Upper lobe of right lung (tissue), 1 donor: Measurements from ENCODE around the gene EXT2. TPM values are rescaled to one million over a fixed set of nuclear protein-coding genes. Genes with fewer than 3 reads are reported as not detected.

Source experiments
- ATAC-seq: fragments of 200-7000 bp; cut with Tn5 transposase; one replicate; pipeline ENCODE4 v1.9.1; 2020; ENCODE audit warnings: mild to moderate bottlenecking, moderate library complexity
- DNase-seq: peaks from one replicate; pipeline ENCODE4 v3.0.0-alpha.2; 2020
- H3K27ac ChIP-seq: fragments of 200-600 bp; one replicate; pipeline ENCODE4 v1.8.0; 2022
- H3K27me3 ChIP-seq: fragments of 200-600 bp; one replicate; pipeline ENCODE4 v1.8.0; 2022; ENCODE audit warnings: mild to moderate bottlenecking
- H3K36me3 ChIP-seq: fragments of 200-600 bp; one replicate; pipeline ENCODE4 v1.8.0; 2022
- H3K4me1 ChIP-seq: fragments of 200-600 bp; one replicate; pipeline ENCODE4 v1.8.0; 2022
- H3K4me3 ChIP-seq: fragments of 200-600 bp; one replicate; pipeline ENCODE4 v1.8.0; 2022; ENCODE audit warnings: mild to moderate bottlenecking
- H3K9me3 ChIP-seq: fragments of 200-600 bp; one replicate; pipeline ENCODE4 v1.8.0; 2022
- intact Hi-C: fragments of 100-400 bp; cut with DNase I; formaldehyde crosslinking; loops from one replicate; pipeline ENCODE4 v1.11.0; 2022
- total RNA-seq: library from RNA; stranded (reverse); fragmentation: NEBNext Ultra II Directional; extraction: Animal tissue kit (Norgen Biotek cat#: 25700); gene quantifications from one replicate; pipeline ENCODE4 v1.2.1, GENCODE V29; 2021
- TF ChIP-seq, protein P1 (sequence below): fragments of 200-600 bp; IDR thresholded peaks from one replicate; pipeline ENCODE4 v1.8.0; 2022; ENCODE audit warnings: antibody characterized with exemption
- donor health status: DM: no; HTN: yes; CAD: no; lungs with severe emphysema.

Gene EXT2
- total RNA-seq, 1 donor from 2014 or later: 61.2 TPM

DNA sequence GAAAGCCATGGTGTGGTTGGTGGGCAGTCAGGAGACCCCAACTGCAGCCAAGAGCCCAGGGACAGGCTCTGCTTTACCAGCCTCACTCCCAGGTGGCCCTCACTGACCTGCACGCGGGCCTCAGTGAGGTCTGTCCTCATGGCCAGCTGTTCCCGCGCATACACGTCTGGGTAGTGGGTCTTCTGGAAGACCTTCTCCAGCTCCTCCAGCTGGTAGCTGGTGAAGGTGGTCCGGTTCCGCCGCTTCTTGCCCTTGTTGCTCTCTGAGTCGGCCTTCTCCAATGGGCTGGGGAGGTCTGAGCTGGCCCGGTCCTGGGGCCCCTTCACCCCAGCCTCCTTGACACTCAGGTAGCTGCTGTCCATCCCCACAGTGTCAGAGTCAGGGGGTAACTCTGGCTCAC, 179.8 kb downstream of the EXT2 start:
- DNase-seq (peak; percentile 53), ATAC-seq (no peak)
- TF ChIP-seq, protein P1, sequence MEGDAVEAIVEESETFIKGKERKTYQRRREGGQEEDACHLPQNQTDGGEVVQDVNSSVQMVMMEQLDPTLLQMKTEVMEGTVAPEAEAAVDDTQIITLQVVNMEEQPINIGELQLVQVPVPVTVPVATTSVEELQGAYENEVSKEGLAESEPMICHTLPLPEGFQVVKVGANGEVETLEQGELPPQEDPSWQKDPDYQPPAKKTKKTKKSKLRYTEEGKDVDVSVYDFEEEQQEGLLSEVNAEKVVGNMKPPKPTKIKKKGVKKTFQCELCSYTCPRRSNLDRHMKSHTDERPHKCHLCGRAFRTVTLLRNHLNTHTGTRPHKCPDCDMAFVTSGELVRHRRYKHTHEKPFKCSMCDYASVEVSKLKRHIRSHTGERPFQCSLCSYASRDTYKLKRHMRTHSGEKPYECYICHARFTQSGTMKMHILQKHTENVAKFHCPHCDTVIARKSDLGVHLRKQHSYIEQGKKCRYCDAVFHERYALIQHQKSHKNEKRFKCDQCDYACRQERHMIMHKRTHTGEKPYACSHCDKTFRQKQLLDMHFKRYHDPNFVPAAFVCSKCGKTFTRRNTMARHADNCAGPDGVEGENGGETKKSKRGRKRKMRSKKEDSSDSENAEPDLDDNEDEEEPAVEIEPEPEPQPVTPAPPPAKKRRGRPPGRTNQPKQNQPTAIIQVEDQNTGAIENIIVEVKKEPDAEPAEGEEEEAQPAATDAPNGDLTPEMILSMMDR: no peak
- Histone ChIP-seq H3K36me3 (no peaks in the 10 kb centered on the region), H3K27ac (no peak overlapping the region), H3K27me3 (no peaks in the 10 kb centered on the region), H3K4me1 (no peaks in the 10 kb centered on the region), H3K4me3 (no peak overlapping the region), H3K9me3 (no peaks in the 10 kb centered on the region)
- intact Hi-C loops: no loop called here

DNA sequence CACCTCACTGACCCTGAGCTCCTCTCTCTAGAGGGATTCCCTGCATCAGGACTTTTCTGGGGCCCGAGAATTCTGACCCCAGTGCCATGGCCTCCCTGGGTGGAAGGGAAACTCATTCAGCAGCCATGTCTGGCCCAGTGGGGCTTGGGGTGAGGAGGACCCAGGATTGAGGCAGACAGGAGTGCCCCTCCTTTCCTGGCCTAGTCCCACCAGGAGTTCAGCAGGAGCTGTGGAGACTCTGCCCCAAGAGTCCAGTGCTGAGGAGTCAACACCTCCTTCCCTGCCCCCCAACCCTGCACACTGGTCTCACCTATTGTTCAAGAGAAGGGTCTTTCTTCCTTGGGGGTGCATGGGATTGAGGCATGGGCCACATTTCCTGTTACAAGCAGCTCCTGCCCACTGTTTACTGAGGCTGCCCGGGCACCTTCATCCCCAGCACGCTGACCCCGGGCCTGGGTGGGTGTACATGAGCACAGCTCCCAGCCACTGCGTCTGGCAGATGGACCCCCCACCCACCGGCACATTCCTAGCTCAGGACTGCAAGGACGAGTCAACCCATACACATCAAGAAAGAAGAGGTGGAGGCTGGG, 180.6 kb downstream of the EXT2 start:
- intact Hi-C loops: no loop called here
- Histone ChIP-seq H3K4me3 (no peak overlapping the region), H3K9me3 (no peaks in the 10 kb centered on the region), H3K36me3 (no peaks in the 10 kb centered on the region), H3K27me3 (no peaks in the 10 kb centered on the region), H3K27ac (no peak overlapping the region), H3K4me1 (no peaks in the 10 kb centered on the region)
- DNase-seq (peak; percentile 40), ATAC-seq (no peak)
- TF ChIP-seq, protein P1: no peak

DNA sequence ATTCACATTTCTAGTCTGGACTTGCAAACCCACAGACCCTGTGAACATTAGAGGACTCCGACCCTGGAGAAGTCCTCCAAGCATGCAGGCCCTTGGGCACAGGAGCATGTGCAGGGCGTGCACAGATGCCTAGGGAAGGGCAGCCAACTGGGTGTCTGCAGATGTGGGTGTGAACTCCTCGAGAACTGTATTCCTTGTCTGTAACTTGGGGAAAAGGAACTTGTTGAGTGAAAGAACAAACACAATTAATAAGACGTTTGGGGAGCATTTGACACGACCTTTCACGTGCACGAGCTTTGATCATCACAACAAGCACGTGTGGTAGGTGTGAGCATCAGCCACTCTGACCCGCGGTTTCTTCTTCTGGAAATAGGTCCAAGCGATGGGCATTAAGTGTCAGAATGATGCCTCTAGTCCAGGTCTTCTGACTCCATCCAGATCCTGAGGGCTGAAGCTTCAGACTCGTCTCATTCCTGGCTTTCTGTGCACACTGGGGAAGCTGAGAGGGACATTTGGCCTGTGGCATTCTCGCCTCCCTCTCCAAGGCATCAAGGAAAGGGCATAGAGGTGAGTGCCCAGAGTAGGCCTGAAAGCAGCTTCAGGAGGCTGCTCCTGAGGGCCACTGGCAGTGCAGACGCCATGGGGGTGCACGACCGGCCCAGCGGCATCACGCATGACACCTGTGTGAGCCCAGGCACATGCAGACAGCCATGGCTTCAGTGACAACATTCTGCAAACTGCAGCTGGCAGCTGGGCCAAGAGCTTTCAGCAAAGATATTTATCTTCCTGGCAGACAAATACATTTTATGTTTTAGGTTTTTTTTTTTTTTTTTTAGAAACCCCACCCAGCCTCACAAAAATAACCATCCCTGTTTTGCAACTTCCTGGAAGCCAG, 182.0 kb downstream of the EXT2 start:
- Histone ChIP-seq H3K27me3 (no peaks in the 10 kb centered on the region), H3K4me1 (no peaks in the 10 kb centered on the region), H3K4me3 (no peak overlapping the region), H3K9me3 (no peaks in the 10 kb centered on the region), H3K36me3 (no peaks in the 10 kb centered on the region), H3K27ac (no peak overlapping the region)
- TF ChIP-seq, protein P1: no peak
- ATAC-seq (no peak), DNase-seq (peak; percentile 44)
- intact Hi-C loops: no loop called here

DNA sequence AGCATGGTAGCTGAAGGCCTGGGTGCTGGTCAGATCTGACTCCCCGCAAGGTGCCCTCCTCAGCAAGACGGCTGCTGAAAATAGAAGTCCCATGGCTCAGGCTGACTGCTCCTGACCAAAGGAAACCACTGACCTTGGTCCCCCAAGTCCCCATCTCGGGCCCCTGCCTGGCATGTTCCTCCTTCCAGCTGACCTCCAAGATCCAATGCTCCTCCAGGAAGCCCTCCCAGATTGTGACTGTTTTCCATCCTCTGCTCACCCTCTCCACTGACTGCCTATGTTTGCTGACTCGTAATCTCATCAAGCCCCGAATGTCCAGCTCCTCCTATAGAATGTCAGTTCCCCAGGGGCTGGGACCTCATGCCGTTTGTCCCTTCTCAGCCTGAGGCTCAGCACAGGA, 184.0 kb downstream of the EXT2 start:
- no peaks in the 10 kb centered on the region for H3K36me3 ChIP-seq
- TF ChIP-seq, protein P1: no peak
- no peak for DNase-seq
- no peaks in the 10 kb centered on the region for H3K4me1 ChIP-seq
- H3K27ac ChIP-seq: no peak overlapping the region
- H3K9me3 ChIP-seq: no peaks in the 10 kb centered on the region
- intact Hi-C loops: no loop called here
- ATAC-seq: no peak
- no peaks in the 10 kb centered on the region for H3K27me3 ChIP-seq
- H3K4me3 ChIP-seq: no peak overlapping the region

DNA sequence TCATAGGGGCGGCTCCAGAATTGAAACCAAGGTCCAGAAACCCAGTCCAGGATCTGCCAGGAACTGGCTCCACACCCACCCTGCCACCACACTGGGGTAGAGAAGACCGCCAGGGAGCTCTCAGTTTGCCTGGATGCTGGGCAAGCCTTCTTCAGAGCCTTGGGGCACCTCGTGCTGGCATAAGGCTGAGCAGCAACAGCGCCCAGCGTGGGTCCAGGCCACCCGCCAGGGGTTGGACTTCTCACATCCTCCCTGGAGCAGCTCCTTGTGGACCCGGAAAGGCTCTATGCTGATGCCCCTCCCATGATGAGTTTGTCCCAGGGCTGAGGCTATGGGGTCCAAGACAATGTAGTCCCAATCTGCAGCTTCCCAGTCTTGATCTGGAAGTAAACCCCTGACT, 184.8 kb downstream of the EXT2 start:
- H3K27ac ChIP-seq: no peak overlapping the region
- intact Hi-C loops: no loop called here
- DNase-seq: no peak
- TF ChIP-seq, protein P1: no peak
- H3K9me3 ChIP-seq: no peaks in the 10 kb centered on the region
- H3K4me3 ChIP-seq: no peak overlapping the region
- H3K27me3 ChIP-seq: no peaks in the 10 kb centered on the region
- no peak for ATAC-seq
- no peaks in the 10 kb centered on the region for H3K4me1 ChIP-seq
- H3K36me3 ChIP-seq: no peaks in the 10 kb centered on the region
